Suprapubic skin (tissue), 3 donors: ENCODE measurements around the gene LTBP3.

Source experiments
- POLR2A ChIP-seq, 2 donors: fragments of 450-650 bp; IDR thresholded peaks; one replicate each; pipeline ENCODE4 v1.6.1; 2017; ENCODE audit warnings: antibody characterized with exemption in 2 of 2, mild to moderate bottlenecking in 2 of 2, moderate library complexity in 2 of 2
- TF ChIP-seq, protein P1 (sequence below), 2 donors: fragments of 200-600 bp in 1 of 2; fragments of 450-650 bp in 1 of 2; sonication (generic) in 1 of 2; IDR thresholded peaks; one replicate each; pipeline ENCODE4 v1.5.1; 2016 to 2019; ENCODE audit warnings: antibody characterized with exemption in 2 of 2, mild to moderate bottlenecking in 1 of 2, moderate library complexity in 1 of 2

DNA sequence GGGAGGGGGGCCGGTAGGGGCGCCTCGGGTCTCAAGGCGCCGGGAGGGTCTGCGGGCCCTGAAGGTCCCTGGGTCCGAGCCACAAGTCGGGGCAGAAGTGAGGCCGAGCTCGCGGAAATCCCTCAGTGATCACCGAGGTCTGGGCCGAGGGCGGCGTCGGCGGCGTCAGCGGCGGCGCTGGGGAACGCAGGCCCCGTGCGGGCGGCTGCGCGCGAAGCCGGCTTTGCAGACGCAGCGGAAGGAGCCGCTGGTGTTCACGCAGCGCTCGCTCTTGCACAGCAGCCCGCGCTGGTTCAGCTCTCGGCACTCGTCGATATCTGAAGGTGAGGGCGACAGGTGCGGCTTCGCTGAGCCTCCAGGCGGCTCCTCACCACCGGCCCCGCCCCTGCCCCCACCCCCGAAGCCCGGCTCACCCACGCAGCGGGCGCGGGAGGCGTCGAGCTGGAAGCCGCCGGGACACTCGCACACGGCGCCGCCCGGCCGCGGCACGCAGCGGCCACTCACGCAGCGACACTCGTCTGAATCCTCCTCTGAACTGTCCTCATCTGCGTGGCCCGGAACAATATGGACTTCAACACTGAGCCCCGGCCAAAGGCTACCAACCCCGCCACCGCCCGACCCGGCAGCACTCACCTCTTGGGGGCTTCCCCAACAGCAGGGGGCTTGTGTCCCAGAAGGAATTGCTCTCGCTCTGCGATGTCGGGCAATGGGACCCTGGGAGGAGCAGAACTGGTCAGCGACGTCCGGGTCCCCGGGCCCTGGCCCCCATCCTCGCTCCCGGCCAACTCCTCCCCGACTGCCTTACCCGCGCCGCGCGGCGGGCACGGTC lies 19.0 kb downstream of the LTBP3 start:
- no peak for TF ChIP-seq POLR2A (IDR thresholded peaks at IDR 0.05)
- TF ChIP-seq, protein P1, sequence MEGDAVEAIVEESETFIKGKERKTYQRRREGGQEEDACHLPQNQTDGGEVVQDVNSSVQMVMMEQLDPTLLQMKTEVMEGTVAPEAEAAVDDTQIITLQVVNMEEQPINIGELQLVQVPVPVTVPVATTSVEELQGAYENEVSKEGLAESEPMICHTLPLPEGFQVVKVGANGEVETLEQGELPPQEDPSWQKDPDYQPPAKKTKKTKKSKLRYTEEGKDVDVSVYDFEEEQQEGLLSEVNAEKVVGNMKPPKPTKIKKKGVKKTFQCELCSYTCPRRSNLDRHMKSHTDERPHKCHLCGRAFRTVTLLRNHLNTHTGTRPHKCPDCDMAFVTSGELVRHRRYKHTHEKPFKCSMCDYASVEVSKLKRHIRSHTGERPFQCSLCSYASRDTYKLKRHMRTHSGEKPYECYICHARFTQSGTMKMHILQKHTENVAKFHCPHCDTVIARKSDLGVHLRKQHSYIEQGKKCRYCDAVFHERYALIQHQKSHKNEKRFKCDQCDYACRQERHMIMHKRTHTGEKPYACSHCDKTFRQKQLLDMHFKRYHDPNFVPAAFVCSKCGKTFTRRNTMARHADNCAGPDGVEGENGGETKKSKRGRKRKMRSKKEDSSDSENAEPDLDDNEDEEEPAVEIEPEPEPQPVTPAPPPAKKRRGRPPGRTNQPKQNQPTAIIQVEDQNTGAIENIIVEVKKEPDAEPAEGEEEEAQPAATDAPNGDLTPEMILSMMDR (IDR thresholded peaks at IDR 0.05): no peak
